Bronchial epithelial cell (primary cell): ENCODE results near the gene P2RX3. TPM values are rescaled to one million over a fixed set of nuclear protein-coding genes. Genes with fewer than 3 reads are reported as not detected.

Experiments
- DNase-seq: peaks from one replicate; pipeline ENCODE4 v3.0.0-alpha.2; 2010; ENCODE audit warnings: low read depth
- FAIRE-seq: peaks from 2 replicates; lab custom pipeline; 2011; peaks lifted over from hg19 to GRCh38; lab: Jason Lieb, UNC
- H3K27me3 ChIP-seq: 2 replicates; pipeline ENCODE4 v1.5.1; 2011; ENCODE audit warnings: low read length; ENCODE audit not compliant: control insufficient read depth, insufficient read depth
- H3K36me3 ChIP-seq: 2 replicates; pipeline ENCODE4 v1.5.1; 2011; ENCODE audit warnings: low read length; ENCODE audit not compliant: control insufficient read depth, insufficient read depth
- H3K4me3 ChIP-seq: 2 replicates; pipeline ENCODE4 v1.5.1; 2011; ENCODE audit warnings: mild to moderate bottlenecking, low read depth, low read length, control low read depth
- total RNA-seq: library from RNA; depleted of rRNA; stranded (reverse); fragments of >200 nt; gene quantifications from 2 replicates; pipeline ENCODE4 v1.2.1, GENCODE V29; 2014
- TF ChIP-seq, protein P1 (sequence below): IDR thresholded peaks from 2 replicates; pipeline ENCODE4 v1.5.1; 2011; ENCODE audit warnings: mild to moderate bottlenecking, moderate library complexity, low read length, control low read depth, inconsistent platforms; ENCODE audit not compliant: insufficient read depth, severe bottlenecking

The P2RX3 gene
- total RNA-seq, 1 donor from 2014 or later = not detected

DNA sequence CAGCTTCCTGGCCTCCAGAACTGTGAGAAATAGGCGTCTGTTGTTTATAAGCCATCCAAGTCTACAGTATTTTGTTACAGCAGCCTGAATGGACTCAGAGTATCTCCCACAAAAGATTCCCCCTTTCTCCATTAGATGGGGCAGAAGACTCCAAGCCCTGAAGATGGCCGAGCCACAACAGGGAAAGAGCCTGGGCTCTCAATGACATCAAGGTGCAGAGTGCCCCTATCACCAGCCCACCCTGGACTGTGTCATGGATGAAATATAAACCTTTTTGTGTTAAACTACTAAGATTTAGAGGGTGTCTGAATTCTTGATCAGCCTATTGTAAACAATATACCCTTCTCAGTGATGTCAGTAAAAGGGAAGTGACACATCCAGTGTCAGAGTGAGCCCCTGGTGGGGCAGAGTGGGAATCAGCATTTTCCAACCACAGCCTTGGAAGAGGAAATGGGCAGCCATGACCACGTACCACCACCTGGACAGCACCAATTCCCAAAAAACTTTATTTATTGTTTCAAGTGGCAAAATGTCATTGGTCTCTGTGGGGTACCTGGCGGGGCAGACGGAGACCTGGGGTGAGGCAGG, 38.9 kb upstream of the P2RX3 start:
- DNase-seq = no peak

DNA sequence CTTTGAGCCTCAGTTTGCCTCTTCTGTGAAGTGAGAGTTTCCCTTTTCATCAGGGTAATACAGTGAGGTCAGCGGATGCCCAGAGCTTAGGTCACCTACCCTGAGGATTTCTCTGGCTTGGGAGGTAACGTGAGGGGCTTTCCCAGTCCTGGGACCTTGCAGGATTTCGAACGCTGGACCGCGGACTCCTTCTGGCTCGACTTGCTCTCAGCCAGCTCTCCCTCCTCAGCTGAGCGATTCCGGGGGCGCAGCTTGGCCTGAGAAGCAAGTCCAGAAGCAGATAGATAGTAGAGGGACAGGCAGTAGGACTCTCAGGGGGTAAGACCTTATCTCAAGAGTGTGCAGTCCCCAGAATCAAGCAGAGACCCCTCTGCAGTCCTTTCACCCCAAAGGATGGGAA, 37.4 kb upstream of the P2RX3 start:
- no peak for FAIRE-seq

More for the DNA sequence above, 38.9 kb upstream of the P2RX3 start:
- Histone ChIP-seq H3K36me3 (peaks cover 41% of the 10 kb centered on the region), H3K27me3 (no peaks in the 10 kb centered on the region), H3K4me3 (no peak overlapping the region)
- no peak for FAIRE-seq
- TF ChIP-seq, protein P1, sequence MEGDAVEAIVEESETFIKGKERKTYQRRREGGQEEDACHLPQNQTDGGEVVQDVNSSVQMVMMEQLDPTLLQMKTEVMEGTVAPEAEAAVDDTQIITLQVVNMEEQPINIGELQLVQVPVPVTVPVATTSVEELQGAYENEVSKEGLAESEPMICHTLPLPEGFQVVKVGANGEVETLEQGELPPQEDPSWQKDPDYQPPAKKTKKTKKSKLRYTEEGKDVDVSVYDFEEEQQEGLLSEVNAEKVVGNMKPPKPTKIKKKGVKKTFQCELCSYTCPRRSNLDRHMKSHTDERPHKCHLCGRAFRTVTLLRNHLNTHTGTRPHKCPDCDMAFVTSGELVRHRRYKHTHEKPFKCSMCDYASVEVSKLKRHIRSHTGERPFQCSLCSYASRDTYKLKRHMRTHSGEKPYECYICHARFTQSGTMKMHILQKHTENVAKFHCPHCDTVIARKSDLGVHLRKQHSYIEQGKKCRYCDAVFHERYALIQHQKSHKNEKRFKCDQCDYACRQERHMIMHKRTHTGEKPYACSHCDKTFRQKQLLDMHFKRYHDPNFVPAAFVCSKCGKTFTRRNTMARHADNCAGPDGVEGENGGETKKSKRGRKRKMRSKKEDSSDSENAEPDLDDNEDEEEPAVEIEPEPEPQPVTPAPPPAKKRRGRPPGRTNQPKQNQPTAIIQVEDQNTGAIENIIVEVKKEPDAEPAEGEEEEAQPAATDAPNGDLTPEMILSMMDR = no peak

DNA sequence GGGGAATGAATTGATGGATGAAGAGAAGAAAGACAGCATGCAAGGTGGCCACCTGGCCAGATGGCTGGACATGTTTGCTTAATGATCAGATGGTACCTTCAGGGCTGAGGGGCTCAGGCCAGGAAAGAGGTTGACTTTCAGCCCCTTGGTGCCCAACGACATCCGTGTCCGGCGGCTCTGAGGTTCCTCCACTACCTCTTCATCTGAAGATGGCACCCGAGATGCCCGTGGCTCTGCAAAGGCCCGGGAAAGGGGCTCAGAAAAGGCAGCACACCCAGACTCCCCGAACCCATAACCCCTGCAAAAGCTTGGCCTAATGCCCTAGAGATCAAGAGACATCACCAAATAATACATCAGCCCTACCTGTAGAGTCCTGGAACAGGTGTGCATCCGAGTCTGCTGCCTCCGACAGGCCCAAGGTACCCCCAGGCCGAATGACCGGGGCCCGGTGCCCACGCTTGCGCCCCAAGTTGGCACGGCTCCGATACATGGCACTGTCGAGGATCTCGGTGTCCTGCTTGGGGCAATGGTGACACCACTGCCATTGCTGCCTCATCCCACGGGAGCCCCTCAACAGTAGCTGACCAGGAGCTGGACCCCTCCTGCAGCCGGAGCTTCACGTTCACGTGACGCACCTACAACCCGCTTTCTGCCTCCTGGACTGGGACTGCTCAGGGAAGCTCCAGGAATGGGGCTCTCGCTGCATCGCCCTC, 36.3 kb upstream of the P2RX3 start:
- FAIRE-seq (no peak), DNase-seq (no peak)
- Histone ChIP-seq H3K27me3 (no peaks in the 10 kb centered on the region), H3K36me3 (peaks cover 50% of the 10 kb centered on the region), H3K4me3 (no peak overlapping the region)
- TF ChIP-seq, protein P1 = no peak

More for the DNA sequence above, 37.4 kb upstream of the P2RX3 start:
- DNase-seq = no peak
- Histone ChIP-seq H3K27me3 (no peaks in the 10 kb centered on the region), H3K4me3 (no peak overlapping the region), H3K36me3 (peaks cover 47% of the 10 kb centered on the region)
- TF ChIP-seq, protein P1 = no peak

DNA sequence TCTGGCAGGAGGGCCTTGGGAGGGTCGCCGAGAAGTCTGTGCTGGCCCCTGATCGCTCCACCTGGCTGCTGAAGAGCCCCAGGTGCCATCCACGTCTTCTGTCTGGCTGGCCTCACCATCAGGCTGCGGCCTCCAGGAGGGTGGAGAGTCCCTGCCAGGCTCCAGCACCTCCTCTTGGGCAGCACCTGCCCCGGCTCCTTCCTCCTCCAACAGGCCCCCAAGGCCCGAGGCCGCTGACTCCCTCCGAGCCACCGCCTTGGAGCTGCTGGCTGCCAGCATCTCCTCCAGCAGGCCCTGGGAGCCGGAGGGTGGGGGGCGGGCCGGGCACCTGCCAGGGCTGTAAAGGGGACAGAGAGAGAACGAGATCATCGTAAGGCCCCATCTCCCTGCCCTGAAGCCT, 35.7 kb upstream of the P2RX3 start:
- TF ChIP-seq, protein P1 = no peak
- FAIRE-seq (no peak), DNase-seq (no peak)
- Histone ChIP-seq H3K36me3 (peaks cover 53% of the 10 kb centered on the region), H3K27me3 (no peaks in the 10 kb centered on the region), H3K4me3 (no peak overlapping the region)

DNA sequence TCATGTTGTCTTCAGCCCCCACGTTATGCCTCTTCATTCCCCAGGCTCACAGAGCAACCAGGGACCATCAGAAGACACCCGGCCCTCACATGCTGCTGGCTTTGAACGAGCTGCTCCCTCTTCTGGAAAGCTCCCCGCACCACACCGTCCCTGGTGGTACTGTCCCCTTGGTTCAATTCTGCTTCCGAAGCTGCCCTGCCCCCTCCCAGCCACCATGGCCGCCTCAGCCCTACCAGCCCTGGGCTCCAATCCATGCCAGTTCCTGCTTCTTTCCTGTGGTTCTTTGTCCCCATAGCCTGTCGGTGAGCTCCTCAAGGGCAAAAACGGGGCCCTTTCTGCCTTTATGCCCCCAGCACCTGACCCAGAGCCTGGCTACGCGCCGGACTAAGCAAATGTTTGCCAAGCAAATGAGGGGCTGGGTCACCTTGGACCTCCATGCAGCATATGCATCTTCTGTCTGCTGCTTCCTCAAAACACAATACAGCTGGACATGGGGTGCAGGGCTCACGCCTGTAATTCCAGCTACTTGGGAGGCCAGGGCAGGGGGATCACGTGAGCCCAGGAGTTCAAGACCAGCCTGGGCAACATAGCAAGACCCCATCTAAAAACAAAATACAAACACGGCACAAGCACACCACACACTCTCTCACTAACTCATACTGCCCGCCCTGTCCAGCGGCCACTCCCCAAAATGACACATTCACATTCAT, 34.7 kb upstream of the P2RX3 start:
- no peaks in the 10 kb centered on the region for H3K27me3 ChIP-seq
- TF ChIP-seq, protein P1 = no peak
- FAIRE-seq = peak; percentile 18
- H3K4me3 ChIP-seq = no peak overlapping the region
- H3K36me3 ChIP-seq = peaks cover 57% of the 10 kb centered on the region
- DNase-seq = no peak
